H1 (cell line): ENCODE data around the gene FOXC2. TPM values are rescaled to one million over a fixed set of nuclear protein-coding genes. Genes with fewer than 3 reads are reported as not detected.

ENCODE experiments used
- KDM4A ChIP-seq: IDR thresholded peaks from one replicate; pipeline ENCODE4 v1.7.1; 2012; ENCODE audit warnings: low read depth, mild to moderate bottlenecking, moderate library complexity, low read length, inconsistent platforms; ENCODE audit not compliant: severe bottlenecking
- TAF7 ChIP-seq: optimal IDR thresholded peaks from 2 replicates; pipeline ENCODE3; 2011; ENCODE audit warnings: low read depth, mild to moderate bottlenecking, inconsistent platforms, low read length, moderate library complexity, borderline replicate concordance
- polyA plus RNA-seq, 7 experiments: library from polyadenylated mRNA; depleted of rRNA in 3 of 7; stranded (reverse) in 5 of 7; unstranded in 2 of 7; fragments of >200 nt in 5 of 7; fragments of 200-250 nt in 2 of 7; gene quantifications; 1 replicate in 5 of 7; 2 replicates in 1 of 7; 4 replicates in 1 of 7; pipeline versions ENCODE4 v1.2.1 to v1.2.3, GENCODE V29; 2011 to 2013; ENCODE audit warnings: missing spikeins in 2 of 7, mixed read lengths in 2 of 7
- total RNA-seq: library from RNA; stranded (reverse); fragmentation: NEBNext Ultra II Directional; extraction: Animal tissue kit (Norgen Biotek cat#: 25700); gene quantifications from 2 replicates; pipeline ENCODE4 v1.2.1, GENCODE V29; 2021

Gene FOXC2
- total and polyA plus RNA-seq, 2 of the 8 experiments (the other 6 are each of a cell fraction or from before 2014, with no cell fraction given): 0.09 TPM; not detected in 1

- TF ChIP-seq KDM4A (no peak), TAF7 (no peak)
- TF ChIP-seq, all 59 proteins: peak for 0
Observed at GRCh38 chr16:86536621-86537020, 30.0 kb upstream of the FOXC2 start (continued).
